Panc1 (cell line): ENCODE measurements around the gene GRM4. TPM values are rescaled to one million over a fixed set of nuclear protein-coding genes. Genes with fewer than 3 reads are reported as not detected.

ENCODE experiments used
- ATAC-seq: fragments of 200-7000 bp; cut with Tn5 transposase; 2 replicates; pipeline ENCODE4 v1.9.1; 2020; ENCODE audit warnings: mild to moderate bottlenecking, moderate library complexity
- BruUV-seq: library from RNA; stranded (reverse); fragments of 400-500 nt; replicated peaks from 2 replicates; lab custom pipeline; 2021; lab: Mats Ljungman, UMichigan
- CTCF ChIA-PET: fragments of 300-600 bp; sonication (Branson Sonifier 250); formaldehyde crosslinking; loops from one replicate; lab custom pipeline; 2022; ENCODE audit warnings: antibody characterized with exemption; lab: Charles Lee
- POLR2A ChIA-PET: fragments of 300-600 bp; sonication (Branson Sonifier 250); formaldehyde crosslinking; loops from one replicate; lab custom pipeline; 2022; ENCODE audit warnings: antibody characterized with exemption; lab: Charles Lee
- DNase-seq: peaks from one replicate; pipeline ENCODE4 v3.0.0-alpha.2; 2010; ENCODE audit warnings: low read depth, low spot score
- H3K27ac ChIP-seq: 2 replicates; pipeline ENCODE4 v1.5.1; 2011; ENCODE audit warnings: mild to moderate bottlenecking, low read length, inconsistent platforms
- H3K27me3 ChIP-seq: fragments of 200-500 bp; sonication (Bioruptor generic); 2 replicates; pipeline ENCODE4 v1.6.0; 2014; ENCODE audit warnings: low read length, inconsistent platforms; ENCODE audit not compliant: control insufficient read depth, insufficient read depth
- H3K36me3 ChIP-seq: fragments of 200-500 bp; sonication (Bioruptor generic); 2 replicates; pipeline ENCODE4 v1.5.1; 2014; ENCODE audit warnings: inconsistent platforms, mild to moderate bottlenecking, low read length, moderate library complexity; ENCODE audit not compliant: control insufficient read depth, insufficient read depth
- H3K4me1 ChIP-seq: 2 replicates; pipeline ENCODE4 v1.5.1; 2011; ENCODE audit warnings: inconsistent platforms, mild to moderate bottlenecking, low read length, moderate library complexity; ENCODE audit not compliant: control insufficient read depth, insufficient read depth
- H3K4me3 ChIP-seq, 2 experiments: 2 replicates each; pipeline ENCODE4 v1.5.1; 2011 to 2012; ENCODE audit warnings: low read depth in 2 of 2, low read length in 2 of 2, mild to moderate bottlenecking in 2 of 2, inconsistent platforms in 1 of 2, moderate library complexity in 1 of 2
- H3K9me3 ChIP-seq: fragments of 200-500 bp; sonication (Bioruptor generic); 2 replicates; pipeline ENCODE4 v1.5.1; 2014; ENCODE audit warnings: low read depth, mild to moderate bottlenecking, inconsistent platforms, low read length, moderate library complexity; ENCODE audit not compliant: control insufficient read depth, insufficient read depth
- POLR2AphosphoS5 ChIP-seq: IDR thresholded peaks from 2 replicates; pipeline ENCODE4 v1.6.1; 2012; ENCODE audit warnings: mild to moderate bottlenecking, low read depth, low read length, moderate library complexity
- REST ChIP-seq, 2 experiments: IDR thresholded peaks; 2 replicates each; pipeline ENCODE4 v1.6.1; 2011 to 2012; ENCODE audit warnings: low read depth in 2 of 2, control low read depth in 1 of 2, low read length in 1 of 2, mild to moderate bottlenecking in 1 of 2, moderate library complexity in 1 of 2; ENCODE audit not compliant: insufficient read depth in 1 of 2
- SIN3A ChIP-seq: IDR thresholded peaks from 2 replicates; pipeline ENCODE4 v1.6.1; 2012; ENCODE audit warnings: low read depth, mild to moderate bottlenecking, low read length, moderate library complexity, borderline replicate concordance; ENCODE audit not compliant: insufficient read depth
- TCF7L2 ChIP-seq: IDR thresholded peaks from 2 replicates; pipeline ENCODE4 v1.6.1; 2011; ENCODE audit warnings: mild to moderate bottlenecking, low read depth, low read length, inconsistent platforms
- in situ Hi-C: cut with HindIII; loops from 2 replicates; pipeline ENCODE4 v1.10.0; 2016; ENCODE audit warnings: low sequenced_read_pairs, low pct_unique_long_range_greater_than_20kb
- intact Hi-C: fragments of 100-400 bp; cut with micrococcal nuclease; formaldehyde crosslinking; loops from one replicate; pipeline ENCODE4 v1.10.0; 2022; ENCODE audit not compliant: unreplicated experiment
- total RNA-seq: library from RNA; stranded (reverse); gene quantifications from one replicate; pipeline ENCODE4 v1.2.1, GENCODE V29; 2021; ENCODE audit not compliant: unreplicated experiment
- TF ChIP-seq, protein P1 (sequence below): fragments of 450-650 bp; IDR thresholded peaks from 2 replicates; pipeline ENCODE4 v1.5.1; 2017; ENCODE audit warnings: mild to moderate bottlenecking

Gene GRM4
- total RNA-seq, 1 experiment from 2014 or later = 1.3 TPM

DNA sequence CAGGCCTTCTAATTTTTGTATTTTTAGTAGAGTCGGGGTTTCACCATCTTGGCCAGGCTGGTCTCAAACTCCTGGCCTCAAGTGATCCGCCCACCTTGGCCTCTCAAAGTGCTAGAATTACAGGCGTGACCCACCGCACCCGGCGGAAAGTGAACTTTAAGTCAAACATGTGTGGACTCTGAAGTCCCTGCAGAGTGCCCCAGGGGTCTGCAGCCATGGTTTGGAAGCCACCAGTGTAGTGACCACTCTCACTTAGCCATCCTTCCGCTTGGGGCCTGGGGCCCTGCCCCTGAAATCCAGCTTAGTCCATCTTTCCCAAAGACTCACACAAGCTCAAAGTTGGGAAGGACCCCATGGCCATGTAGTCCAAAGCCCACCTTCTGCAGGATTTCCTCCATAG lies 164.5 kb downstream of the GRM4 start:
- ATAC-seq = no peak
- Histone ChIP-seq H3K27ac (no peak overlapping the region), H3K27me3 (no peaks in the 10 kb centered on the region), H3K4me3 (no peak overlapping the region), H3K9me3 (no peaks in the 10 kb centered on the region), H3K36me3 (no peaks in the 10 kb centered on the region), H3K4me1 (peaks cover 4% of the 10 kb centered on the region; the same call in 1 of the 2 replicates)
- POLR2A ChIA-PET = no interaction called here
- in situ Hi-C loops = no loop called here
- intact Hi-C loops = no loop called here
- no peak for TF ChIP-seq POLR2AphosphoS5
- no peak for TF ChIP-seq REST (IDR thresholded peaks at IDR 0.05; ENCODE audit: insufficient read depth in 1 of 2, low read depth in 2 of 2, low read length in 1 of 2)
- TF ChIP-seq TCF7L2 = no peak
- TF ChIP-seq, protein P1, sequence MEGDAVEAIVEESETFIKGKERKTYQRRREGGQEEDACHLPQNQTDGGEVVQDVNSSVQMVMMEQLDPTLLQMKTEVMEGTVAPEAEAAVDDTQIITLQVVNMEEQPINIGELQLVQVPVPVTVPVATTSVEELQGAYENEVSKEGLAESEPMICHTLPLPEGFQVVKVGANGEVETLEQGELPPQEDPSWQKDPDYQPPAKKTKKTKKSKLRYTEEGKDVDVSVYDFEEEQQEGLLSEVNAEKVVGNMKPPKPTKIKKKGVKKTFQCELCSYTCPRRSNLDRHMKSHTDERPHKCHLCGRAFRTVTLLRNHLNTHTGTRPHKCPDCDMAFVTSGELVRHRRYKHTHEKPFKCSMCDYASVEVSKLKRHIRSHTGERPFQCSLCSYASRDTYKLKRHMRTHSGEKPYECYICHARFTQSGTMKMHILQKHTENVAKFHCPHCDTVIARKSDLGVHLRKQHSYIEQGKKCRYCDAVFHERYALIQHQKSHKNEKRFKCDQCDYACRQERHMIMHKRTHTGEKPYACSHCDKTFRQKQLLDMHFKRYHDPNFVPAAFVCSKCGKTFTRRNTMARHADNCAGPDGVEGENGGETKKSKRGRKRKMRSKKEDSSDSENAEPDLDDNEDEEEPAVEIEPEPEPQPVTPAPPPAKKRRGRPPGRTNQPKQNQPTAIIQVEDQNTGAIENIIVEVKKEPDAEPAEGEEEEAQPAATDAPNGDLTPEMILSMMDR = no peak
- TF ChIP-seq SIN3A = no peak
- BruUV-seq = no TSS peak
- no peak for DNase-seq
- CTCF ChIA-PET = interaction anchor here (0.6 kb wide), 1 partner anchor 508 kb away, joined by 4 read pairs; no protein-coding TSS in a partner anchor

DNA sequence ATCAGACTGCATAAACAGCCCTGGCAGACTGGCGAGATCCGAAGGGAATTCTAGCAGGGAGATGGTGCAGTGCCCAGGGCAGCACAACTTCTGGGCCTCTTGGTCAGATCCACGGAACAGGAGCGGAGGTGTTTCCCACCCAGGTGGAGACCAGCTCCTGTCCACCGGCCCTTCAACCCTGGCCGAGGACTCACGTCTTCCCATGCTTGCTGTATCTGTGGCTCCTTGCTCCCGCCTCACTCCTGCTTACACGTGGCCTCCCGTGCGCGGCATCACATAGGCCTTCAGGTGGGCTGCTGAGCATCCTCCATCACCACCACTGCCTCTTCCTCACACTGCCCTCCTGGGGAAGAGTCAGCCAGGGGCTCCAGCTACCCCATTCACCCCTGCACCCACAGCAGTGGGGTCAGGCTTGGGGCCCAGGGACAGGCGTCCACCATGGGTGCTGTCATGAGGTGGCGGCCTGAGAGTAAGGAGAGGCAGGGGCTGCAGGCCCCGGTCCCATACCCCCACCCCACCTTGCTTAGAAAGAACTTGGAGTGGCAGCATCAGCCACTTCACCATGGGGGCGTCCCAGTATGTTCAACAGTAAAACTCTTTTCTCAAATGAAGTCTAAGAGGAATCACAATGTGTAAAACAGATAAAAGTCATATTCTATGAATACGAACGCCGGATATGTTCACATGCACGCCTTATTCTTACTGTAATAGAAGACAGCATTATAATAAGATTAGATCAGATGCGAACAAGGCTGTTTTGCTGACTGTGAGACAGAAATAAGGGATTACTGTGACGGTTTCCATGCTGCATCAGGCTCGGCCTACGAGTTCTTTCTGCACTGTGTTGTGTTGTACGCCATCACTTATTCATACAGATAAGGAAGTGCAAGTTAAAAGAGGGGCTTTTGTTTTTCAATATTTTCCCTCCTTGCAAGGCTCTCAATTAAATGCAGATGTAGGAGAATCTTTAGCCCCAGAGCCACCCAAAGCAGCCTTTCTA lies 165.4 kb downstream of the GRM4 start:
- intact Hi-C loops (no loop called here), in situ Hi-C loops (no loop called here)
- CTCF ChIA-PET = no interaction called here
- POLR2A ChIA-PET = no interaction called here
- Histone ChIP-seq H3K4me1 (peaks cover 4% of the 10 kb centered on the region; the same call in 1 of the 2 replicates), H3K27ac (no peak overlapping the region), H3K9me3 (no peaks in the 10 kb centered on the region), H3K27me3 (no peaks in the 10 kb centered on the region), H3K4me3 (no peak overlapping the region), H3K36me3 (no peaks in the 10 kb centered on the region)
- BruUV-seq = no TSS peak
- TF ChIP-seq, protein P1 = no peak
- TF ChIP-seq TCF7L2 (no peak), REST (IDR thresholded peaks at IDR 0.05; ENCODE audit: insufficient read depth in 1 of 2, low read depth in 2 of 2, low read length in 1 of 2) (no peak), POLR2AphosphoS5 (no peak), SIN3A (no peak)
- no peak for DNase-seq
- no peak for ATAC-seq
